ENCODE results near the gene ACO2.

ACO2 gene

DNA sequence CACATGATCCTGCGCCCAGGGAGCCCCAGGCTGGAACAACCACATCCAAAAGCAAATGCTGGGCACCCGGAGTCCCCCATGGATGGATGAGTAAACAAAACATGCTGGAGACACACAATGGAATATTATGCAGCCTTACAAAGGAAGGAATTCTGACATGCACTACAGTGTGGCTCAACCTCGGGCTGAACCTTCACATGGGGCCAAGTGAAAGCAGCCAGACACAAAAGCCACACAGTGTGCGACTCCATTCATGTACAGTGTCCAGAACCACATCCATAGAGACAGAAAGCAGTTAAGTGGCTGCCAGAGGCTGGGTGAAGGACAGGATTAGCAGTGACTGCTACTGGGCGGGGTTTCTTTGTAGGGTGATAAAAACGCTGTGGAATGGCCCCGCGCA, 65.3 kb downstream of the ACO2 start:
- TF ChIP-seq, protein P1, sequence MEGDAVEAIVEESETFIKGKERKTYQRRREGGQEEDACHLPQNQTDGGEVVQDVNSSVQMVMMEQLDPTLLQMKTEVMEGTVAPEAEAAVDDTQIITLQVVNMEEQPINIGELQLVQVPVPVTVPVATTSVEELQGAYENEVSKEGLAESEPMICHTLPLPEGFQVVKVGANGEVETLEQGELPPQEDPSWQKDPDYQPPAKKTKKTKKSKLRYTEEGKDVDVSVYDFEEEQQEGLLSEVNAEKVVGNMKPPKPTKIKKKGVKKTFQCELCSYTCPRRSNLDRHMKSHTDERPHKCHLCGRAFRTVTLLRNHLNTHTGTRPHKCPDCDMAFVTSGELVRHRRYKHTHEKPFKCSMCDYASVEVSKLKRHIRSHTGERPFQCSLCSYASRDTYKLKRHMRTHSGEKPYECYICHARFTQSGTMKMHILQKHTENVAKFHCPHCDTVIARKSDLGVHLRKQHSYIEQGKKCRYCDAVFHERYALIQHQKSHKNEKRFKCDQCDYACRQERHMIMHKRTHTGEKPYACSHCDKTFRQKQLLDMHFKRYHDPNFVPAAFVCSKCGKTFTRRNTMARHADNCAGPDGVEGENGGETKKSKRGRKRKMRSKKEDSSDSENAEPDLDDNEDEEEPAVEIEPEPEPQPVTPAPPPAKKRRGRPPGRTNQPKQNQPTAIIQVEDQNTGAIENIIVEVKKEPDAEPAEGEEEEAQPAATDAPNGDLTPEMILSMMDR (IDR thresholded peaks at IDR 0.05; ENCODE audit: low read depth, low read length): no peak
- peaks cover 66% of the 10 kb centered on the region for H3K36me3 ChIP-seq
- DNase-seq: no peak
- no peaks in the 10 kb centered on the region for H3K27me3 ChIP-seq
- no peaks in the 10 kb centered on the region; the same call in 1 of the 2 replicates for H3K4me1 ChIP-seq
- H3K9me3 ChIP-seq: no peaks in the 10 kb centered on the region
- H3K4me3 ChIP-seq (ENCODE audit: low read depth, low read length): no peak overlapping the region

DNA sequence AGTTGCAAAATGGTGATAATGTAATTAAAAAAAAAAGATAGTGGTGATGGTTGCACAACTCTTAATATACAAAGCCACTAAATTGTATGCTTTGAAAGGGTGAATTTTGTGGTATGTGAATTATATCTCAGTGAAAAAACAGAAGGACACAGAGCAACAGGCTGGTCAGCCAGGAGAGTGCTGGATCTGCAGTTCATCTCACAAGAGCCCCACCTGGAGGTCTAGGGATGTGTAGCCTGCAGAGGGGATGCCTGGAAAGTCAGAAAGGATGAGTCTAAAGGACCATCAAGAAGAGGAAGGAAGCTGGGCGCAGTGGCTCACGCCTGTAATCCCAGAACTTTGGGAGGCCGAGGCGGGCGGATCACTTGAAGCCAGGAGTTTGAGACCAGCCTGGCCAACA, 66.3 kb downstream of the ACO2 start:
- Histone ChIP-seq H3K27me3 (no peaks in the 10 kb centered on the region), H3K4me3 (ENCODE audit: low read depth, low read length) (no peak overlapping the region), H3K36me3 (peaks cover 70% of the 10 kb centered on the region), H3K9me3 (no peaks in the 10 kb centered on the region), H3K4me1 (no peaks in the 10 kb centered on the region; the same call in 1 of the 2 replicates)
- DNase-seq: peak; percentile 56
- TF ChIP-seq, protein P1 (IDR thresholded peaks at IDR 0.05; ENCODE audit: low read depth, low read length): peak; percentile 60

DNA sequence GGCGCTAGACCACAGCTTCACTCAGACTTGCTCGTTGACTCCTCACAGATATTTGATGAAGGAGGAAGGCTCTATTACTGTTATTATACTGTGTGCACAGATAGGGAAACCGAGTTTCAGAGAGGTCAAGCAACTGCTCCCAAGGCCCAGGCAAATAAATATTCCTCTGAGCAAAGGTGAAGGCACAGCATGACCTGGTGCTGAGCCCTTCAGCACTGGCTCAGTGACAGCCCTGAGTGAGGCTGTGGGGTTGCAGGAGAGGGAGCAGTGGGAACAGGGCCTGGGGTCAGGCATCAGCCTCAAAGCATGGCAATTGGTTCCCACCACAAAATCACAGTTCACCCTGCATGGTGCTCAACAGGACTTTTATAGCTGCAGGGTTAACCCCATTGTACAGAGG, 68.3 kb downstream of the ACO2 start:
- H3K27me3 ChIP-seq: no peaks in the 10 kb centered on the region

DNA sequence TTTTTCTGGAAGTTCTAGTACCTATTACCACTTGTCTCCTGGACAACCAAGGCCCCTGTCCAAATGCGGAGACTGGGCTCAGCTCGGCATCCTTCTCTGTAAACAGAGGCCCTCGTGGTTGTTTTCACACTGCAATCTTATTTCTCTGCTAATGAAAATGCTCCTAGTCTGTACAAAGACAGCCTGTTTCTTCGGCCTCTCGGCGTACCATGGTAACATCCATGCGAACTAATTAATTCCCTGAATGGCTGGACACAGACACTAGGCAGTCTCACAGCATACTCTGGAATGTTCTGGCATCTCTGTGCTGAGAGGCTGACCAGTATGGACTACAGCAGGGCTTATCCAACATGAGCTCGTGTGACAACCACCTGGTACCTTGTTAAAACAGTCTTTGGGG, 69.7 kb downstream of the ACO2 start:
- no peak for DNase-seq
- peaks cover 60% of the 10 kb centered on the region for H3K36me3 ChIP-seq
- H3K4me3 ChIP-seq (ENCODE audit: low read depth, low read length): no peak overlapping the region
- no peaks in the 10 kb centered on the region for H3K27me3 ChIP-seq
- H3K4me1 ChIP-seq: no peaks in the 10 kb centered on the region
- no peaks in the 10 kb centered on the region for H3K9me3 ChIP-seq
- TF ChIP-seq, protein P1 (IDR thresholded peaks at IDR 0.05; ENCODE audit: low read depth, low read length): no peak

More for the DNA sequence above, 68.3 kb downstream of the ACO2 start:
- H3K4me3 ChIP-seq (ENCODE audit: low read depth, low read length): no peak overlapping the region
- peaks cover 65% of the 10 kb centered on the region for H3K36me3 ChIP-seq
- H3K9me3 ChIP-seq: no peaks in the 10 kb centered on the region
- no peak for DNase-seq
- H3K4me1 ChIP-seq: no peaks in the 10 kb centered on the region
- TF ChIP-seq, protein P1 (IDR thresholded peaks at IDR 0.05; ENCODE audit: low read depth, low read length): no peak

DNA sequence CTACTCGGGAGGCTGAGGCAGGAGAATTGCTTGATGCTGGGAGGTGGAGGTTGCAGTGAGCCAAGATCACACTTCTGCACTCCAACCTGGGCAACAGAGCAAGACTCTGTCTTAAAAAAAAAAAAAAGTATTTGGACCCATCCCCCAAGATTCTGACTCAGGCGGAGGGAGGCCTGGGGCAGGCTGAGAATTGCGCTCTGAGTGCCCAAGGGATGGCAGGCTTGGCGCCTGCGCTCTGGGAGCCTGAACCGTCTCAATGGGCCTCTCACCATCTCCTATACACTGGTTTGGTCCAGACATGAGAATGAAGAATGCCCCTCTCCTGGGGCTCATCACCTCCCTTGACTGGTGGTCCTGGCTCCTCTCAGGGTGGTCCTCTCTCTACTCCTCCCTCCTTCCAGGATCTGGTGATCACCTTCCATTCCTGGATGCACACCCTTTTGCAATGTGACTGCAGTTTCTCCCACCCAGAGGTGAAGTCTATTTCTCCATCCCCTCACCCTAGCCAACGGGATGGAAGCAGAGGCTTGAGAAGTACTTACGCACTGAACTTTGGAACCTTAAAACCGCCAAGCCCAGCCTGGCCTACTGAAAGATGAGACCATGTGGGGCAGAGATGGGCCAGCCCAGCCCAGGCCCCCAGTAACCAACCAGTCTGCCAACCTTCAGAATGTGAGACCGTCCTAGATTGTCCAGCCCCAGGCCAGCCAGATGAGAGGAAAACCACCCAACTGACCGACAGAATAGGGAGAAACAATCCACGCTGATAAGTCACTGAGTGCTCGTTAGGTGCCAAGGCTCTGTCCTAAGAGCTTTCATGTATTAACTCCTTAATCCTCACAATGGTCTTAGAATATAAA, 70.5 kb downstream of the ACO2 start:
- Histone ChIP-seq H3K27me3 (no peaks in the 10 kb centered on the region), H3K4me3 (ENCODE audit: low read depth, low read length) (no peak overlapping the region), H3K36me3 (peaks cover 56% of the 10 kb centered on the region), H3K9me3 (no peaks in the 10 kb centered on the region), H3K4me1 (no peaks in the 10 kb centered on the region)
- TF ChIP-seq, protein P1 (IDR thresholded peaks at IDR 0.05; ENCODE audit: low read depth, low read length): no peak
- no peak for DNase-seq

DNA sequence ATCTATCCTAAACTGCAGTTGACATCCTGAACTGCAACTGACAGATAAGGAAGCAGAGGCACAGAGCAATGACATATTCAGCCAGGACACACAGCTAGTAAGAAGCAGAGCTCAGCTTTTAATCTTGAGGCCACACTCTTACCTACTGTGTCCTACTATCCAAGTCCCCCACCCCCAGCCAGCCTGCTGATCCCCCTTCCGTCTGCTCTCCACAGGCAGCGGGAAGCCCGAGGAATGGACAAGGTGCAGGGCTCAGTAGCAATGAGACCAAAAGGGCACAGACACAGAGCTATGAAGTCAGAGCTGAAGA, 71.0 kb downstream of the ACO2 start:
- Histone ChIP-seq H3K9me3 (no peaks in the 10 kb centered on the region), H3K27me3 (no peaks in the 10 kb centered on the region), H3K4me1 (peaks cover 2% of the 10 kb centered on the region; the same call in 1 of the 2 replicates), H3K4me3 (ENCODE audit: low read depth, low read length) (no peak overlapping the region), H3K36me3 (peaks cover 50% of the 10 kb centered on the region)
- no peak for DNase-seq
- TF ChIP-seq, protein P1 (IDR thresholded peaks at IDR 0.05; ENCODE audit: low read depth, low read length): no peak

Data from BE2C (cell line).